Stimulated activated CD8-positive, alpha-beta memory T cell treated with anti-CD3 and anti-CD28 coated beads, Interleukin-7, amount 100 ng/mL, for 4 hours (primary cell): ENCODE data around the gene BCL6.

Source experiments
- DNase-seq, 2 donors: peaks; one replicate each; pipeline ENCODE4 v3.0.0-alpha.2; 2020; ENCODE audit warnings: low read depth in 2 of 2

BCL6 gene

GRCh38 chr3:187762792-187763191, 17.5 kb upstream of the BCL6 start:
- DNase-seq = no peak

GRCh38 chr3:187759601-187760000, 14.3 kb upstream of the BCL6 start:
- no peak for DNase-seq

GRCh38 chr3:187758318-187758955, 13.2 kb upstream of the BCL6 start:
- no peak for DNase-seq

GRCh38 chr3:187753516-187753915, 8.2 kb upstream of the BCL6 start:
- no peak for DNase-seq

- DNase-seq = no peak
Measured at GRCh38 chr3:187750513-187751123, 5.3 kb upstream of the BCL6 start.

GRCh38 chr3:187750006-187750512, 4.8 kb upstream of the BCL6 start:
- DNase-seq = no peak

- peak; percentile 77 to 91 for DNase-seq
Measured at GRCh38 chr3:187748050-187748481, 2.8 kb upstream of the BCL6 start.

- DNase-seq = no peak
Measured at GRCh38 chr3:187747506-187747905, 2.2 kb upstream of the BCL6 start.

GRCh38 chr3:187746442-187747281, 1.4 kb upstream of the BCL6 start:
- no peak for DNase-seq

GRCh38 chr3:187746059-187746441, 782 bp upstream of the BCL6 start:
- DNase-seq = no peak

- peak in 1 of 2 donors; percentile 48 for DNase-seq
Measured at GRCh38 chr3:187744169-187745151, 808 bp downstream of the BCL6 start.

GRCh38 chr3:187743195-187744141, 1.8 kb downstream of the BCL6 start:
- peak in 1 of 2 donors; percentile 61 for DNase-seq

- no peak for DNase-seq
Measured at GRCh38 chr3:187742351-187743171, 2.7 kb downstream of the BCL6 start.

GRCh38 chr3:187741403-187742350, 3.6 kb downstream of the BCL6 start:
- peak in 1 of 2 donors; percentile 55 for DNase-seq

- DNase-seq = peak in 1 of 2 donors; percentile 67
Measured at GRCh38 chr3:187740421-187741399, 4.6 kb downstream of the BCL6 start.

GRCh38 chr3:187739561-187740332, 5.5 kb downstream of the BCL6 start:
- DNase-seq = peak in 1 of 2 donors; percentile 76
